GM19025 (cell line): ENCODE results near the gene ATF4.

Experiments
- ATAC-seq: cut with Tn5 transposase; IDR thresholded peaks from one replicate; pipeline ENCODE4 v1.9.1; 2021; ENCODE audit warnings: mild to moderate bottlenecking, low read depth, moderate library complexity; ENCODE audit not compliant: unreplicated experiment

Gene ATF4, protein sequence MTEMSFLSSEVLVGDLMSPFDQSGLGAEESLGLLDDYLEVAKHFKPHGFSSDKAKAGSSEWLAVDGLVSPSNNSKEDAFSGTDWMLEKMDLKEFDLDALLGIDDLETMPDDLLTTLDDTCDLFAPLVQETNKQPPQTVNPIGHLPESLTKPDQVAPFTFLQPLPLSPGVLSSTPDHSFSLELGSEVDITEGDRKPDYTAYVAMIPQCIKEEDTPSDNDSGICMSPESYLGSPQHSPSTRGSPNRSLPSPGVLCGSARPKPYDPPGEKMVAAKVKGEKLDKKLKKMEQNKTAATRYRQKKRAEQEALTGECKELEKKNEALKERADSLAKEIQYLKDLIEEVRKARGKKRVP

GRCh38 chr22:39520226-39521105, at the start of gene ATF4:
ATF4 (plus strand) TSS chr22:39520562; CDS start chr22:39521446, 884 bp downstream.
- ATAC-seq, result peak; percentile 33

DNA sequence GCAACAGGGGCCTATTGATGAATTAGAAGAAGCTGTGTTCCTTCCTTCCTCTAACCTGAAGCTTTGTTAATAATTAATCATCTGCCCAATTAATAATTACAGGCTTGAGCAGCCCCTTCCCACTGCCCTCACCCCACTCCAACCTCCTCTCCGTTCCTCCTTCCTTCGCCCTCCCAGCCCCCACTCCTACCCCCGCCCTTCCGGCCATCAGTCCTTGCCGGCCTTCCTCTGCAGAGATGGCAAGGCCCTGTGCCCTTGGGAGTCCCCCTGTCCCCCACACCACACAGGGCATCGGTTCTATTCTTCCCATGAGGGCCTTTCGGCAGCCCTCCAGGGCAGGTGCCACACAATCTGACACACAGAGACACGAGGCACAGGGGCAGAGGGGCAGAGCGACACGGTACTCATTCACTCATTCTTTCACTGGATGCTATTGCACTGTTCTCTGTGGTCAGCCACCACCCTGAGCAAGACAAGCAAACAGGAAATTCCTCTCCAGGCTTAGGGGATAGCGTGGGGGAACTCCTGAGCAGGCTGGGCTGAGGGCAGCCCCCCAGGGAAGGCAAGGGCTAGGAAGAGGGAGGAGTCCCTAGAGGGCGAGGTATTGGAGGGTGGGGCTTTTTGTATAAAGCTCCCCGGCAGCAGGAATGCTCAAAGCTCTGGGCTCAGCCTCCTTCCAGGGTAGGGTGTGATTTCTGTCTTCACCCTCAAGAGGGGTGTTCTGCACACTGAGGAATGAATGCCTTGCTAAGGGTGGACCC, 48.8 kb upstream of the ATF4 start:
- ATAC-seq, result peak; percentile 71

- ATAC-seq, result no peak
Observed at GRCh38 chr22:39472570-39473556, 47.5 kb upstream of the ATF4 start.

DNA sequence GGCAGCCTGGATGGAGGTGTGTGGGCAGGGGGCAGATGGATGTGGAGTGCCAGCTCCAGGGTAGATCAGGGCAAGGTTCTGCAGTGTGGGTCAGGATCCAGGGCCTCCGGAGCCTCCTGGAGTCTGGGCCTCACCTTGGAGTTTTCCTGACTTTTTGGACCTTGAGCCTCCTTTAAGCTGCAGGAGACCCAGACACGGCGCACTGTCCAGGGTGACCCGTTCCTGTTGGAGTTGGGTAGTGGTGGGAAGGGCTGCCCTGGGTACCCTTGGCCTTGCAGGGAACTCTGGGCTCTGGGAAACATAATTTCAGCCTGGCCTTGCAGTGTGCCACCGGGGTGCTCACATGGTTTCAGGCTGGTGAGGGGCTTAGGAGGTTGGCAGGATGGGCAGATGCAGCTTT, 46.5 kb upstream of the ATF4 start:
- no peak for ATAC-seq

GRCh38 chr22:39474351-39475111, 45.8 kb upstream of the ATF4 start:
- no peak for ATAC-seq

- ATAC-seq, result no peak
Observed at GRCh38 chr22:39475337-39475736, 45.0 kb upstream of the ATF4 start.

DNA sequence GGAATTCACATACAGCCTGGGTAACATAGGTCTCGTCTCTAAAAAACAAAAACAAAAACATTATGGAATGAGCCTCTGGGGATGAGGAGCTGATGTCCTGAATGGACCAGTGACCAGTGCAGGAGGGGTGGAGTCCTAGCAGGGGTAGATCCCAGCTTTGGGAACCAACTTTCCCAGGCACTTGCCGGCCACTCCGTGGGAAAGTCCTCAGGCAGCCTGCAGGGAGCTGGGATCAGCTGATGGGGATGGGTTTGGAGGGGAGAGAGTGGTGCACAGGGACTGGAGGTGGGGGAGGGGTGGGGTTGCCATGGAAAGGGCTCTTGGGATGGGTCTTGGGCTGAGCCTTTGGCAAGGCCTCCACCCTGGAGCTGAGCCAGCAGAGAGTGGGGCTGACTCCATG, 44.5 kb upstream of the ATF4 start:
- no peak for ATAC-seq

- ATAC-seq, result no peak
Observed at GRCh38 chr22:39476664-39477063, 43.7 kb upstream of the ATF4 start.

- no peak for ATAC-seq
Observed at GRCh38 chr22:39477542-39477941, 42.8 kb upstream of the ATF4 start.

DNA sequence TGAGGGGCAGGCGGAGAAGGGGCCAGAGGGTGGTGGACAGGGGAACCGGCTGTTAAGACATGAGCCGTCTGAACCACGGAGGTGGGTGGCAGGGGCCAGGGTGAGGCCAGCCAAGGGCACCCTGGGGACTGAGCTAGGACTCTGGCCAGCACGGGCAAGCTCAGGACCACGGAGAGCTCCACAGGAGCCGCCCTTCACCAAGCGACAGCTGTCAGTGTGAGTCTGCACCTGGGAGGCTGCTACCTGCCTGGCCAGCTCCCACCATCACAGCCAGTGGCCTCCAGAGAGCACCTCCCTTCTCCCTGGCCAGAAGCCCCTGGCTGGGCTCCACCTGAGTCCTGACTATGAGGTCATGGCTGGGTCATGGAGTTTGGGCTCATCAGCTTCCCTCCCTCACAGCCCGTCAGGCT, 41.9 kb upstream of the ATF4 start:
- no peak for ATAC-seq

GRCh38 chr22:39479254-39479653, 41.1 kb upstream of the ATF4 start:
- no peak for ATAC-seq

DNA sequence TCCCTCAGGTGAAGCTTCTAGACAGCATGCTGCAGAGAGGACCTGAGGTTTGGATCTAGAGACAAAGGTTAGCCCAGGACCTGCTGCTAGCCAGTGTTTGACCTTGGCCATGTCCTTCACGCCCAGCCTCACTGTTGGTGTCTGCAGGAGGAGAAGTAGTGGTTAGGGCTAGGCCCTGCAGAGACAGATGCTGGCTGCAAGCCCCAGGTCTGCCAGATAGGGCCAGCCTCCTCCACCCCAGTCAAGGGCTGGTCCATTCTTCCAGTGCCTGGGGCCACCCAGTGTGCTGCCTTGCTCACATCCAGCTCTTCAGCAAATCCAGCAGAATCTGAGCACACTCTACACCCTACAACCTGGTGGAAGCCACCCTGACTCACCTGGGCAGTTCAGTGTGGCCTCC, 39.8 kb upstream of the ATF4 start:
- ATAC-seq, result no peak

DNA sequence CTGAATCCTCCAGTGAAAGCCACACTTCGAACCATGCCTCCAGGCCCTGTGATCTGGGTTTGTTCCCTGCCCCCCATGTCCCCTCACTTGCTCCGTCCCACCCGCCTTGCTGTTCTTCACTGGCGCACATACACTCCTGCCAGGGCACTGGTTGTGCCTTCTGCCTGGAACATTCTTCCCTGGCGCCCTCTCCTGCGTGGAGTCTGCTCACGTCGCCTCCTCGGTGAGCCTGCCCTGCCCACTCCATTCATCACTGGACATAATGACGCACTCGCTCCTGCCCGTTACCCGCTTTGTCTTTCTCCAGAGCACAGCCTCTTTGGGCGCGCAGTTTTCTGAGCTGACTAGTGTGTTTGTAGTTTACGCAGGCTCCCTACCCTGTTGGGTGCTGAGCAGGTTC, 39.3 kb upstream of the ATF4 start:
- ATAC-seq, result no peak

DNA sequence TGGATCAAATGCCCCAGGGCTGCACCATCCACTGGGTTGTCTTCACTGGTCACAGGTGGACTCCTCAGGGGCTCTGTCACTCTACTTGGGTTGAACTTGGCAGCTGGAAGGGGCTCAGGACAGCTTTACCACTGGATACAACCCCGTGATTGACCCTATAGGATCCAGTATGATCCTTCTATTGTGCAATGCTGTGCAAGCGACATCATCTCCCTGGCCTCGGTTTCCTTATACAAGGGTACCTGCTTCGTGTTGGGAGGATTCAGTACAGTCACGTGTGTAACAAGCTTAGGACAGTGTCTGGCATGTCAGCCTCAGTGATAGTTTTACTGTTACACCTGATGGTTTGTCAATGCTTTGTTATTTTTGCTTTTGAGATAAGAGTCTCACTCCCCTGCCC, 38.8 kb upstream of the ATF4 start:
- ATAC-seq, result no peak

- ATAC-seq, result no peak
Observed at GRCh38 chr22:39482768-39483167, 37.6 kb upstream of the ATF4 start.

DNA sequence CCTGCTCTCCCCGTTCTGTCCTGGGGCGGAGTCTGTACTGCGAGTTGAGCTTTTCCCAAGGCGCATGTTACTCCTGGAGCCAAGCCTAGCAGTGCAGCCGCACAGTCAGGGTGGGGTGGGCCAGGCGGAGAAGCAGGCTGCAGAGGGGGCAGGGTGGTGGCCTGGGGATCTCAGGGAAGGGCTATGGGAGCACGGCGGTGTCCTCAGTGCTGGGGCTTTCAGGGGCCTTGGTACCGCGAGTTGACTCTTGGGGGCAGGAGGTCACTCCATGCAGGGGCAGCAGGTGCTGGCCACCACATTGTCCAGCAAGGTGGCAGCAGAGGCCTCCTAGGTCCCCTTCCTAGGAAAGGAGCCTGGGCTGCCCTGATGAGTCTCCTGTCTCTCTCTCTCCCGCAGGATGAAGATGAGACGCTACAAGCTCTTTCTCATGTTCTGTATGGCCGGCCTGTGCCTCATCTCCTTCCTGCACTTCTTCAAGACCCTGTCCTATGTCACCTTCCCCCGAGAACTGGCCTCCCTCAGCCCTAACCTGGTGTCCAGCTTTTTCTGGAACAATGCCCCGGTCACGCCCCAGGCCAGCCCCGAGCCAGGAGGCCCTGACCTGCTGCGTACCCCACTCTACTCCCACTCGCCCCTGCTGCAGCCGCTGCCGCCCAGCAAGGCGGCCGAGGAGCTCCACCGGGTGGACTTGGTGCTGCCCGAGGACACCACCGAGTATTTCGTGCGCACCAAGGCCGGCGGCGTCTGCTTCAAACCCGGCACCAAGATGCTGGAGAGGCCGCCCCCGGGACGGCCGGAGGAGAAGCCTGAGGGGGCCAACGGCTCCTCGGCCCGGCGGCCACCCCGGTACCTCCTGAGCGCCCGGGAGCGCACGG, 33.2 kb upstream of the ATF4 start:
- ATAC-seq, result no peak

- ATAC-seq, result no peak
Observed at GRCh38 chr22:39487826-39488520, 32.4 kb upstream of the ATF4 start.
